ENCODE measurements around the gene KRT9.

- TF ChIP-seq SUZ12 (IDR thresholded peaks at IDR 0.05) = no peak
- no peak for TF ChIP-seq NFRKB (IDR thresholded peaks at IDR 0.05)
- TF ChIP-seq BHLHE40 (IDR thresholded peaks at IDR 0.05; ENCODE audit: borderline replicate concordance) = no peak
- TF ChIP-seq TARDBP (IDR thresholded peaks at IDR 0.05) = no peak
- no peak for TF ChIP-seq ELF4 (IDR thresholded peaks at IDR 0.05)
- TF ChIP-seq FOXM1 (IDR thresholded peaks at IDR 0.05; ENCODE audit: borderline replicate concordance) = no peak
- TF ChIP-seq FOXK2 (IDR thresholded peaks at IDR 0.05) = no peak
- no peak for TF ChIP-seq L3MBTL2 (conservative IDR thresholded peaks at IDR 0.05)
- no peak for TF ChIP-seq PKNOX1 (IDR thresholded peaks at IDR 0.05)
- no peak for TF ChIP-seq LEF1 (IDR thresholded peaks at IDR 0.05; ENCODE audit: borderline replicate concordance)
- TF ChIP-seq ZNF384 (IDR thresholded peaks at IDR 0.05) = no peak
- TF ChIP-seq HDGF (IDR thresholded peaks at IDR 0.05; ENCODE audit: borderline replicate concordance) = no peak
- TF ChIP-seq SP1 (IDR thresholded peaks at IDR 0.05) = no peak
- no peak for TF ChIP-seq ARNT (IDR thresholded peaks at IDR 0.05)
Observed at GRCh38 chr17:41595585-41595984, 23.7 kb upstream of the KRT9 start.

Data from HEK293T (cell line).